GM18951 (cell line): ENCODE data around the gene LCN15.

Experiments used
- POLR2A ChIP-seq: IDR thresholded peaks from 4 replicates; pipeline ENCODE4 v1.6.1; 2011; ENCODE audit warnings: mild to moderate bottlenecking; ENCODE audit not compliant: insufficient read length, insufficient read depth; ENCODE audit errors: extremely low read depth
- in situ Hi-C: fragments of 300-500 bp; cut with MboI; formaldehyde crosslinking; loops from one replicate; pipeline ENCODE4 v1.12.0; 2022; ENCODE audit warnings: low sequenced_read_pairs, mixed read lengths, inconsistent platforms; ENCODE audit not compliant: unreplicated experiment

Gene LCN15

DNA sequence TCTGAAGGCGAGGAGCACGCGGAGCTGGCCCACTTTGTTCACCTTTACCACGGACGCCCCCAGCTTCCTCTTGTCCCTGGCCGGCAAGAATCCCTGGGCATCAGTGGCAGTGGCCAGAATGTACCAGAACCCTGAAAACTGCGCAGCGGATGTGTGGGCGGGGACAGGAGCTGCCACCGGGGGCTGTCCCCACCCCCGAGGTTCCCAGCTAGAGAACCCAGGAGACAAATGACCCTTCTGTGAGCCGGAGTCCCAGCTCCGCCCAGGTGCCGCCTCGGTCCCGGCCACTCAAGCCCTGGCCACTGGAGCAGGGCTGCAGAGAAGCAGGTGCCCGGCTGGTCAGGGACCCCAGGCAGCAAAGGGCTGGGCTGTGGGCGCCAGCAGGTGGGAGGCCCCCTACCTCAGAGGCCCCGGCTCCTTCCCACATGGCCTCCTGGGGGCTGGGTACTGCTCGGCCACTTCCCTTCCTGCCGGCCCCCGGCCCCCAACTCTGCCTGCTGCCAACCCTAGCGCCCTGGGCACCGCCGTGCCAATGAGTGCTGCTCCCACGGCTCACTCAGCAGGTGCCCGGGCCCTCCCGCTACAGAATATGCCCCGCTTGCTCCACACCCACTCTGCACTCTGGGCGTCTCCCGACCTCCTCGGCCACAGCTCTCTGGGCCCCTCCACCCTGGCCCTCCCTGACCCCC is 22.3 kb downstream of the LCN15 start:
- in situ Hi-C loops, result no loop called here
- no peak for TF ChIP-seq POLR2A

DNA sequence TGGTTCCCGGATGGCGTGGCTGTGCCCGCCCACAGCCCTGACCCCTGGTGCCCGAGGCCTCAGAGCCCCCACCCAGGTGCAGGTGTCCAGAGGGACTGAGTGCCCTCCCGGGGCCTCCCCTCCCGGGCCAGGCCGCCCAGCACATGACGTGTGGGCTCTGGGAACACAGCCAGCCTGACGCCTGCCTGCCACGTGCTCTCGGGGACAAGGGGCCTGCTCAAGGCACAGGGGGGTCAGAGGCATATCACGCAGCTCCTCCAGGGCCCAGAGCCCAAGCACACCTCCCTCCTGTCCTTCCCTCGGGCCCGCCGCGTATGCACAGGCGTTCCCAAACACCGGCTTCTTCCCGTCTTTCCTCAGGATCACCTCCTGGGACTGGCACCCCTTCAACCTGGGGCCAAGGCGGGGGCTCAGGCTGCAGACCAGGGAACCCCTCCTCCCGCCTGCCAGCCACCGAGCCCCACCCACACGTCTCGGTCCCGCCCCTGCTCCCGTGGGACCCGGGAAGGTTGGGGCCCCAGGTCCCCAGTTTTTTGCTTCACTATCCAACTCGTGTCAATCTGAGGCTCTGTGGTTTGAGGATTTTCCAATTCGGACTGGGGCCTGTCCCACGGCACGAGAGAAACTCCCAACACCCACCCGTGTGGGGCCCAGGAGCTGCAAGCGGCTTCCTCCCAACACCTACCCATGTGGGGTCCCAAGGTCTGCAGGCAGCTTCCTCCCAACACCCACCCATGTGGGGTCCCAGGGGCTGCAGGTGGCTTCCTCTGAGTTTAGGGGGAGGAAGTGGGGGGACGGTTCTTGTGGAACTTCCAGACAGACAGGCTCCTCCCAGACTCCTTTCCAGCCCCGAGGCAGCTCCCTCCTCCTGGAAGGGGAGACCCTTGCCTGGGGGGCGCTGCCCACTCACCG is 23.1 kb downstream of the LCN15 start:
- in situ Hi-C loops, result no loop called here

DNA sequence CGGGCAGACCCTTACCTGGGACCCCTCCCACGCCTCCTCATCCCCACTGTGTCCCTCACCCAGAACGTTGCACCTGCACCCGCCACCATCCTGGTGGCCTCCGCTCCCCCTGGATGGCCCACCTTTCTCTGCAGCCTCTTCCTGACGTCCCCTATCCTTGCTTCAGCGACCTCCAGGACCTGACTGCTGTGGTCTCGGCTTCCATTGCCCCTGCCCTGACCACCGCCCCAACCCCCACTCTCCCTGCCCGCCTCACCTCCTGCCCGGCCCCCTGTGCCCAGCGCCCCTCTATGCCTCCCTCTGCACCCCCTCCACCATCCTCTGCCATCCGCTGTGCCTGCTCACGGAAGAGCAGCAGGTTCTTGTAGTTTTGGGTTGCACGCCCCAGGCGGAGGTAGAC is 23.8 kb downstream of the LCN15 start:
- no peak for TF ChIP-seq POLR2A
- in situ Hi-C loops, result no loop called here

More for the DNA sequence above, 23.1 kb downstream of the LCN15 start:
- TF ChIP-seq POLR2A, result no peak

DNA sequence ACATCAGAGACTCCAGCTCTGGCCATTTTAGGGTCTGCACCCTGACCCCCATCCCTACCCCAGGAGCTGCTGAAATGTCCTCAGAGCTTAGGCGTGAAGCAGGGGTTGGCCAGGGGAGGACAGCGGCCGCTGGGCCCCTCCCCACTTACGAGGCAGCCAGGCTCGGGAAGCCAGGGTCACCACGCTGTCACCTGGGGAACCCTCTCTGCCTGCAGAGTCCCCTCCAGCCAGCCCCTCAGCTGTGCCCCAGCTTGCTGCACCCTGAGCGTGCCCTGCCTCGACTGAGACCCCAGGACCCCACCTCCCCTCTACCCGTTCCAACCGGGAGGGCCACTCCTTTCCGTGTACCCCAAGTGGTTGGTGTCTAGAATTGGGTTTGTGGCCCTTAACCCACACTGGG is 24.2 kb downstream of the LCN15 start:
- TF ChIP-seq POLR2A, result no peak
- in situ Hi-C loops, result no loop called here

DNA sequence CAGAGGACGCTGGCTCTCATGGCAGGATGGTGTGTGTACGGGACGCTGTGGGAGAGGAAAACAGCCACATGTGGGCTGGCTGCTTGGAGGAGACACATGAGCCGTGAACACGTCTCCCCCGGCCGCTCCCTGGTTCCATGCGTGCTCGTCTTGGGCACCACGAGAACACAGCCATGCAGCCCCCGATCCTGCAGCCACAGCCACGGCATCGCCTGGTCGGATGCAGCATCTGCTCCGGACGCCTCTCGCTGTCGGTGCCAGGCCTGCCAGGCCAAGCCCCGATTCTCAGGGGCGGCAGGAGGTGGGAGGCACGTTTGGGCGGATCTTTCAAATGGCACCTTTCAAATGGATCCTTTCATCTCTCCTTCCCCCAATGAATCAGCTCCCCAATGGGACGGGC is 24.8 kb downstream of the LCN15 start:
- in situ Hi-C loops, result no loop called here
- TF ChIP-seq POLR2A, result no peak

DNA sequence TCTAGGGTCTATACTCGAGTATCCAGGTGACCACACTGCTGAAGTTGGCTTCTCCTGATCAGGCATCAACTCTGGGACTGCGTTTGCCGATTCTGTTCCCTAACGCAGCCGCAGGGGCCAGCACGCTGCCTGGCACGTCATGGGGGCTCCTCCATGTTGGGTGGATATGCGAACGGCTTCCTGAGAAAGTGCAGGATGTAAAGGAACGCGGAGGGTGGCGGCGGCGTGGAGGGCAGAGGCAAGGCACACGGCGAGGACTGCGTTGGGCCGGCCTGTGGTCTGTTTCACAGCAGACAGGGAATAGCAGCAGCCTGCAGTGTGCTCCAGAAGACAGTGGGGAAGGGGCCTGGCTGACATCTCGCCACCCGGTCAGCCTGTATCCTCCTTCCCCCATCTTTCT is 25.4 kb downstream of the LCN15 start:
- TF ChIP-seq POLR2A, result no peak
- in situ Hi-C loops, result no loop called here

DNA sequence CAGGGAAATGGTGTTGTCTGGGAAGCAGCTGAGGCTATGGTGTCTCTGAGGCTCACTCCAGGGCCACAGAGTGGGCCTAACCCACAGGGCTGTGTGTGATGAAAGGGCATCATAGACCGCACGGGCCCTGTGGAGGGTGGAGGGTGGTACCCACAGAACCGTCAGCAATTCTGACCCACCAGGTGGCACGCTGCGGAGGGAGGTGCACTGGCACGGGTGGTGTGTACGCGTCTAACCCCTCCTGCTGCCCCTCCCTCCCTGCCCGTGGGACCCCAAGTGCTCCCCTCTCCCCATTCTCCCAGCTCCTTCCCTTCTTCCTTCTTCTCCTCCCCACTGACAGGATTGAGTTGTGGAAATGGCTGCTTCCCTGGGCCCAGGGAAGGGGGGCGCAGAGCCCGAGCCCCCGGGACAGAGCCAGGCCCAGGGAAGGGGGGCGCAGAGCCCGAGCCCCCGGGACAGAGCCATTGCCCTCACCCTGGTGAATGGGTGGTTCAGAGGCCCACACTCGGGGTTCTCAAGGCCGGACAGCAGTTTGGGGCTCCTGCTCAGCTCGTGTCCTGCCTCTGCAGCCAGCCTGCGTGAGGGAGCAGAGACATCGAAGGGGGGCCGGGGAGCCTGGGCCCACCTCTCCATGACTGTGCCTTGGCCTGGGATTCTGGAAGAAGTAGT is 28.4 kb downstream of the LCN15 start:
- in situ Hi-C loops, result no loop called here
- no peak for TF ChIP-seq POLR2A

DNA sequence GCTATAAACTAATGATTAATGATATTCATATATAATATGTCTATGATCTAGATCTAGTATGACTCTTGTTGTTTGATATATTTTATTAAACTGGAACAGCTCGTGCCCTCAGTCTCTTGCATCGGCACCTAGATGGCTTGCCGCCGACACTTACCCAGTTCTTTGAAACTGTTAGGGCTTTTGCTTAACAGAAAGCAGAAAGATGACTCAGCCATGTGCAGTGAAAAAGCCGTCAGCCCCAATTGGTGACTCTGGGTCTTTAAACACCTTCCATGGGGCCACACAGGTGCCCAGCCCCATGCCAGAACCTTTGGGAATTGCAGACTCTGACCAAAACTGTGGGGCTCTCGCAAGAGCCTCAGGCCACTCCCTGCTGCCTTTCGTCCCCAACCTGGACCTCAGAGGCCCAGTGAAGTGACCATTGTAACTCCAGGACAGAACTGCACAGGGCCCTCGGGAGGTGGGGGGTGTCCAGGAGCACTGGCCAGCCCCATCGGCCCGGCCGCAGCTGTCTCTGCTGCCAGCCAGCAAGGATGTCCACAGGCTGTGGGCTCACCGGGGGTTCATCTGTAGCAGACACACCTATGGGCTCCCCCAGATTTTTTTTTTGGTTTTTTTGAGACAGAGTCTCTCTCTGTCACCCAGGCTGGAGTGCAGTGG is 29.4 kb downstream of the LCN15 start:
- in situ Hi-C loops, result no loop called here

DNA sequence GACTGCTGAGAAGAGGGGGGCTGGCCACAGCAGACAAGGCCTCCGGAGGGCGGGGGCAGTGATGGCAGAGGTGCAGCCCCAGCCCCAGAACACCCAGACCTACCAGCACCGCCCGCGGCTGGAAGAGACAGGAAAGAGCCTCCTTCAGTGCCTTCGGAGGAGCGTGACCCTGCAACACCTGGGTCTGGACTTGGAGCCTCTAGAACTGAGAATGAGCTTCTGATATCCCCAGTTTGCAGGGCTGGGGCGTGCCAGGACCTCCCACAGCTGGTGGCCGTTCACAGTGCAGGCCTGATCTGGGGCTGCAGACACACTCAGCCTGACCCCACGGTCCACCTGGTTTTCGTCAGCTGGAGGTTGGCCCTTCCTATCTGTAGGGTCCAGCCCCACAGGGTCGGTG is 30.7 kb downstream of the LCN15 start:
- in situ Hi-C loops, result no loop called here
- no peak for TF ChIP-seq POLR2A

More for the DNA sequence above, 29.4 kb downstream of the LCN15 start:
- TF ChIP-seq POLR2A, result no peak

DNA sequence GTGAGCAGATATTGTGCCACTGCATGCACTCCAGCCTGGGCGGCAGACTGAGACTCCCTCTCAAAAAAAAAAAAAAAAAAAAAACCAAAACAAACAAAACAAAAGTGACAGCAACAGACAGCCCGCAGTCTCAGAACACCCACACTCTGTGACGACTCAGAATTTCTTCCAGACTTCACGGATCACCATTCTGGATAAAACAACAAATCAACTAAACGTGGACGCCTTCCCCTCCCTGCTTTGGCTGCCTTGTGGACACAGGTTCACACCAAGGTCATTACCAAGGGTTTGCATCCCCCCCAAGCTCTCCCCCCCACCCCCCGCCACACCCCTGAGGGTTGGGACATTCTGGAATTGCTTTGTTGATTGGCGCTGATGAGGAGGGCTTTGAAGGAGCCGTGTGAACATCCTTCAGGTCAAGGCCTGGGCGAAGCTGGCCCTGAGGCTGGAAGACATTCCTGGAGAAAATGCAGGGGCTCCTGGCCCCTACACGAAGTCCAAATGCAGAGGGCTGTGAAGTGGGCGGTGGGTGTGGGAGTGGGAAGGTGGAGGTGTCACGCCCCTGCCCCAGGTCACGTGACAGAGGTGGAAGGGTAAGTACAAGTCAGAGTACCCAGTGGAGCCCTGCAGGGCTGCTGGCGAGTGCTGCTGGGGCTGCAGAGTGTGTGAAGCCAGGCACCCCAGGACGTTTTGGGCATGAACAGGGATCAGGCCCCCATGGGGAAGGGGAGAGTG is 31.7 kb downstream of the LCN15 start:
- no peak for TF ChIP-seq POLR2A
- in situ Hi-C loops, result no loop called here

DNA sequence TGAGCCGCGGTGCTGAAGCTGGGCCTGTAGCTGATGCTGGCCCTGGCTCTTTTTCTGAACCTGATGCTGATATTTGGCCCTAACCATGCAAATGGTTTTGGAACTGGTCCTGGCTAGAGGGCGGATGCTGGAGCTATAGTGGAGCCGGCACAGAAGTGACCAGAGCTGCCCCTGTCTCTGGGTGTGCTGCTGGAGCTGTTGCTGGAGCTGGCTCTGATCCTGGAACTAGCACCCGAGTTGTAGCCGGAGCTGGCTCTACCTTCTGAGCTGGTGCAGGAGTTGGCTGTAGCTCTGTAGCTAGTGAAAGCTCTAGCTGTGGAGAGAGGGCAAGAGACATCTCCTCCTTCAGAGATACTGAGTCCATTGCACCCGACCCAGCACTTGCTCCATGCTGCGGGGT is 34.4 kb downstream of the LCN15 start:
- in situ Hi-C loops, result no loop called here

DNA sequence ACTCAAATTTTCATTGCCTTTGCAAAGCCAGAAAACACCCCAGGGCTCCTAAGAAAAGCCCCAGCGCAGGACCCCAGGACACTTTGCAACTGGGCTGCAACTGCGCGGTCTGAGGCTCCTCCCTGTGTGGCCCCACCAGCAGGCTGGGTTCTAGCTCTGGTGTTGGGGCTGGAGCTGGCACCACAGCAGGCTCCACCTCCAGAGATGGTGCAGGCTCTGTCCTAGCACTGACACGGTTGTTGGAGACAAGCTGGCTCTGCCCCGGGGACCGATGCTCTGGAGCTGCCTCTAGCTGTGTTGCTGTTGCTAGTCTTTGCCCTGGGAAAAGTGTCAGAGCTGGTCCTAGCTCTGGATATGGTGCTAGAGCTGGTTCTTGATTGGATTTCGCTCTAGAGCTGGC is 35.2 kb downstream of the LCN15 start:
- no peak for TF ChIP-seq POLR2A
- in situ Hi-C loops, result no loop called here

More for the DNA sequence above, 34.4 kb downstream of the LCN15 start:
- no peak for TF ChIP-seq POLR2A
